Measurements from ENCODE around the gene ANO6. TPM values are rescaled to one million over a fixed set of nuclear protein-coding genes. Genes with fewer than 3 reads are reported as not detected.

Gene ANO6
- polyA plus RNA-seq, 1 donor from 2014 or later = 9.0 TPM

DNA sequence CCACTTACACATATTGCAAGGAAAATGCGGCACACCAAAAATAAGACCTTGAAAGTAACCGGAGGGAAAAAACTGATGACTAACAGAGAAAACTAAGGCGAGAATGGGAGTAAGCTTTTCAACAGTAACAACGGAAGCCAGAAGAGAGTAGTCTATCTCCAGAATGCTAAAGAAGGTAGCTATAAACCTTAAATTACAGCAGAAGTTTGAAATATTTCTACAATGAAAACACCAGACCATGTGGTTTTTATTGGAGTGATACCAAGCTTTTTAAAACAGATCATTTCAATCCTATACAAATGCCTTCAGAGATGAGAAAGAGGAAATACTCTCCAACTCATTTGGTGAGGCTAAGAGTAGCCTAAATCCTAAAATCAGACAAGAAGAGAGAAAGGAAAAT lies 209.5 kb downstream of the ANO6 start:
- Histone ChIP-seq H3K79me2 (replicated peaks; ENCODE audit: insufficient read depth, low read length) (no peaks in the 10 kb centered on the region), H2AFZ (ENCODE audit: low read depth, low read length) (no peak overlapping the region), H3K9me3 (ENCODE audit: low read length) (no peaks in the 10 kb centered on the region), H3K9ac (ENCODE audit: low read length) (no peak overlapping the region), H3K4me2 (ENCODE audit: low read length) (no peak overlapping the region), H3K36me3 (ENCODE audit: insufficient read depth, low read length) (no peaks in the 10 kb centered on the region), H4K20me1 (ENCODE audit: insufficient read depth) (no peaks in the 10 kb centered on the region), H3K27ac (ENCODE audit: low read length) (no peak overlapping the region), H3K27me3 (ENCODE audit: insufficient read depth, low read depth, low read length) (no peaks in the 10 kb centered on the region), H3K9me2 (ENCODE audit: insufficient read depth, low read length) (no peaks in the 10 kb centered on the region), H3F3A (ENCODE audit: insufficient read depth, low read length, poor library complexity, severe bottlenecking) (no peaks in the 10 kb centered on the region), H3K4me3 (ENCODE audit: low read length) (no peak overlapping the region)
- no peak for TF ChIP-seq EZH2 (IDR thresholded peaks at IDR 0.05; ENCODE audit: borderline replicate concordance, insufficient read depth, low read length, poor library complexity, severe bottlenecking)
- TF ChIP-seq, protein P1, sequence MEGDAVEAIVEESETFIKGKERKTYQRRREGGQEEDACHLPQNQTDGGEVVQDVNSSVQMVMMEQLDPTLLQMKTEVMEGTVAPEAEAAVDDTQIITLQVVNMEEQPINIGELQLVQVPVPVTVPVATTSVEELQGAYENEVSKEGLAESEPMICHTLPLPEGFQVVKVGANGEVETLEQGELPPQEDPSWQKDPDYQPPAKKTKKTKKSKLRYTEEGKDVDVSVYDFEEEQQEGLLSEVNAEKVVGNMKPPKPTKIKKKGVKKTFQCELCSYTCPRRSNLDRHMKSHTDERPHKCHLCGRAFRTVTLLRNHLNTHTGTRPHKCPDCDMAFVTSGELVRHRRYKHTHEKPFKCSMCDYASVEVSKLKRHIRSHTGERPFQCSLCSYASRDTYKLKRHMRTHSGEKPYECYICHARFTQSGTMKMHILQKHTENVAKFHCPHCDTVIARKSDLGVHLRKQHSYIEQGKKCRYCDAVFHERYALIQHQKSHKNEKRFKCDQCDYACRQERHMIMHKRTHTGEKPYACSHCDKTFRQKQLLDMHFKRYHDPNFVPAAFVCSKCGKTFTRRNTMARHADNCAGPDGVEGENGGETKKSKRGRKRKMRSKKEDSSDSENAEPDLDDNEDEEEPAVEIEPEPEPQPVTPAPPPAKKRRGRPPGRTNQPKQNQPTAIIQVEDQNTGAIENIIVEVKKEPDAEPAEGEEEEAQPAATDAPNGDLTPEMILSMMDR (IDR thresholded peaks at IDR 0.05; ENCODE audit: poor library complexity, severe bottlenecking) = no peak
- no peak for TF ChIP-seq MXI1 (conservative IDR thresholded peaks at IDR 0.05; ENCODE audit: poor library complexity, severe bottlenecking)
- no peak for TF ChIP-seq TAF1 (IDR thresholded peaks at IDR 0.05; ENCODE audit: low read depth)
- TF ChIP-seq POLR2AphosphoS5 (IDR thresholded peaks at IDR 0.05) = no peak
- TF ChIP-seq, protein P2, sequence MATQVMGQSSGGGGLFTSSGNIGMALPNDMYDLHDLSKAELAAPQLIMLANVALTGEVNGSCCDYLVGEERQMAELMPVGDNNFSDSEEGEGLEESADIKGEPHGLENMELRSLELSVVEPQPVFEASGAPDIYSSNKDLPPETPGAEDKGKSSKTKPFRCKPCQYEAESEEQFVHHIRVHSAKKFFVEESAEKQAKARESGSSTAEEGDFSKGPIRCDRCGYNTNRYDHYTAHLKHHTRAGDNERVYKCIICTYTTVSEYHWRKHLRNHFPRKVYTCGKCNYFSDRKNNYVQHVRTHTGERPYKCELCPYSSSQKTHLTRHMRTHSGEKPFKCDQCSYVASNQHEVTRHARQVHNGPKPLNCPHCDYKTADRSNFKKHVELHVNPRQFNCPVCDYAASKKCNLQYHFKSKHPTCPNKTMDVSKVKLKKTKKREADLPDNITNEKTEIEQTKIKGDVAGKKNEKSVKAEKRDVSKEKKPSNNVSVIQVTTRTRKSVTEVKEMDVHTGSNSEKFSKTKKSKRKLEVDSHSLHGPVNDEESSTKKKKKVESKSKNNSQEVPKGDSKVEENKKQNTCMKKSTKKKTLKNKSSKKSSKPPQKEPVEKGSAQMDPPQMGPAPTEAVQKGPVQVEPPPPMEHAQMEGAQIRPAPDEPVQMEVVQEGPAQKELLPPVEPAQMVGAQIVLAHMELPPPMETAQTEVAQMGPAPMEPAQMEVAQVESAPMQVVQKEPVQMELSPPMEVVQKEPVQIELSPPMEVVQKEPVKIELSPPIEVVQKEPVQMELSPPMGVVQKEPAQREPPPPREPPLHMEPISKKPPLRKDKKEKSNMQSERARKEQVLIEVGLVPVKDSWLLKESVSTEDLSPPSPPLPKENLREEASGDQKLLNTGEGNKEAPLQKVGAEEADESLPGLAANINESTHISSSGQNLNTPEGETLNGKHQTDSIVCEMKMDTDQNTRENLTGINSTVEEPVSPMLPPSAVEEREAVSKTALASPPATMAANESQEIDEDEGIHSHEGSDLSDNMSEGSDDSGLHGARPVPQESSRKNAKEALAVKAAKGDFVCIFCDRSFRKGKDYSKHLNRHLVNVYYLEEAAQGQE (IDR thresholded peaks at IDR 0.05; ENCODE audit: borderline replicate concordance) = no peak
- no peak for TF ChIP-seq SMC3 (conservative IDR thresholded peaks at IDR 0.05; ENCODE audit: poor library complexity)
- TF ChIP-seq EP300 (conservative IDR thresholded peaks at IDR 0.05; ENCODE audit: poor library complexity, severe bottlenecking) = no peak
- TF ChIP-seq RAD21 (conservative IDR thresholded peaks at IDR 0.05) = no peak

- Histone ChIP-seq H3K4me3 (ENCODE audit: low read length) (no peak overlapping the region), H3F3A (ENCODE audit: insufficient read depth, low read length, poor library complexity, severe bottlenecking) (no peaks in the 10 kb centered on the region), H3K9me3 (ENCODE audit: low read length) (no peaks in the 10 kb centered on the region), H3K27ac (ENCODE audit: low read length) (no peak overlapping the region), H3K79me2 (replicated peaks; ENCODE audit: insufficient read depth, low read length) (no peaks in the 10 kb centered on the region), H4K20me1 (ENCODE audit: insufficient read depth) (no peaks in the 10 kb centered on the region), H3K4me2 (ENCODE audit: low read length) (no peak overlapping the region), H3K9ac (ENCODE audit: low read length) (no peak overlapping the region), H3K36me3 (ENCODE audit: insufficient read depth, low read length) (no peaks in the 10 kb centered on the region), H3K9me2 (ENCODE audit: insufficient read depth, low read length) (no peaks in the 10 kb centered on the region), H2AFZ (ENCODE audit: low read depth, low read length) (no peak overlapping the region), H3K27me3 (ENCODE audit: insufficient read depth, low read depth, low read length) (no peaks in the 10 kb centered on the region)
- TF ChIP-seq EZH2 (IDR thresholded peaks at IDR 0.05; ENCODE audit: borderline replicate concordance, insufficient read depth, low read length, poor library complexity, severe bottlenecking) (no peak), EP300 (conservative IDR thresholded peaks at IDR 0.05; ENCODE audit: poor library complexity, severe bottlenecking) (no peak), TAF1 (IDR thresholded peaks at IDR 0.05; ENCODE audit: low read depth) (no peak), SMC3 (conservative IDR thresholded peaks at IDR 0.05; ENCODE audit: poor library complexity) (no peak), MXI1 (conservative IDR thresholded peaks at IDR 0.05; ENCODE audit: poor library complexity, severe bottlenecking) (no peak), POLR2AphosphoS5 (IDR thresholded peaks at IDR 0.05) (no peak), RAD21 (conservative IDR thresholded peaks at IDR 0.05) (no peak)
- TF ChIP-seq, protein P1 (IDR thresholded peaks at IDR 0.05; ENCODE audit: poor library complexity, severe bottlenecking) = no peak
- TF ChIP-seq, protein P2 (IDR thresholded peaks at IDR 0.05; ENCODE audit: borderline replicate concordance) = no peak
Observed at GRCh38 chr12:45426294-45426693, 210.4 kb downstream of the ANO6 start.
